VCaP (cell line): Measurements from ENCODE around the gene ADGRV1.
"Not testable (repeated sequence)": the region's sequence is repeated elsewhere in the genome, so short reads cannot be mapped to it uniquely, and the experiment has no call there.

Source experiments
- H3K27ac ChIP-seq: fragments of 450-650 bp; 2 replicates; pipeline ENCODE4 v1.5.1; 2017
- CTCF ChIP-seq: fragments of 450-650 bp; conservative IDR thresholded peaks from 2 replicates; pipeline ENCODE4 v1.5.1; 2017; ENCODE audit warnings: mild to moderate bottlenecking, moderate library complexity

Gene ADGRV1

GRCh38 chr5:90810211-90810610 is 251.6 kb downstream of the ADGRV1 start:
- H3K27ac ChIP-seq = no peak overlapping the region
- no peak for TF ChIP-seq CTCF

- TF ChIP-seq CTCF = no peak
- H3K27ac ChIP-seq = no peak overlapping the region
Observed at GRCh38 chr5:90813392-90813791, 254.8 kb downstream of the ADGRV1 start.

- H3K27ac ChIP-seq = not testable (repeated sequence)
Observed at GRCh38 chr5:90822062-90822461, 263.5 kb downstream of the ADGRV1 start.

- TF ChIP-seq CTCF = no peak
- no peak overlapping the region for H3K27ac ChIP-seq
Observed at GRCh38 chr5:90824436-90824835, 265.8 kb downstream of the ADGRV1 start.

GRCh38 chr5:90830058-90830457 is 271.5 kb downstream of the ADGRV1 start:
- no peak for TF ChIP-seq CTCF
- peak overlapping the region; percentile 31 for H3K27ac ChIP-seq

GRCh38 chr5:90833753-90834152 is 275.2 kb downstream of the ADGRV1 start:
- H3K27ac ChIP-seq = no peak overlapping the region
- TF ChIP-seq CTCF = no peak

- TF ChIP-seq CTCF = no peak
- no peak overlapping the region for H3K27ac ChIP-seq
Observed at GRCh38 chr5:90834711-90835110, 276.1 kb downstream of the ADGRV1 start.

GRCh38 chr5:90843443-90843842 is 284.8 kb downstream of the ADGRV1 start:
- no peak overlapping the region for H3K27ac ChIP-seq
- TF ChIP-seq CTCF = no peak
